OCI-LY7 (cell line): ENCODE measurements around the gene NEMP1.

Experiments
- CTCF ChIP-seq: fragments of 200-600 bp; sonication (generic); conservative IDR thresholded peaks from 2 replicates; pipeline ENCODE4 v1.5.1; 2014; ENCODE audit warnings: mild to moderate bottlenecking, antibody characterized with exemption, low read length, moderate library complexity, mixed read lengths
- EZH2phosphoT487 ChIP-seq: fragments of 200-600 bp; sonication (generic); IDR thresholded peaks from 2 replicates; pipeline ENCODE4 v1.6.1; 2018; ENCODE audit warnings: low read depth, borderline replicate concordance, mild to moderate bottlenecking, mixed run types, antibody characterized with exemption, low read length, moderate library complexity, mixed read lengths

- no peak for TF ChIP-seq CTCF
- no peak for TF ChIP-seq EZH2phosphoT487
These were observed 47.5 kb upstream of the NEMP1 start for GRCh38 chr12:57126061-57126460.
